ENCODE results near the gene FUT3.
"Not testable (repeated sequence)": the region's sequence is repeated elsewhere in the genome, so short reads cannot be mapped to it uniquely, and the experiment has no call there.

DNA sequence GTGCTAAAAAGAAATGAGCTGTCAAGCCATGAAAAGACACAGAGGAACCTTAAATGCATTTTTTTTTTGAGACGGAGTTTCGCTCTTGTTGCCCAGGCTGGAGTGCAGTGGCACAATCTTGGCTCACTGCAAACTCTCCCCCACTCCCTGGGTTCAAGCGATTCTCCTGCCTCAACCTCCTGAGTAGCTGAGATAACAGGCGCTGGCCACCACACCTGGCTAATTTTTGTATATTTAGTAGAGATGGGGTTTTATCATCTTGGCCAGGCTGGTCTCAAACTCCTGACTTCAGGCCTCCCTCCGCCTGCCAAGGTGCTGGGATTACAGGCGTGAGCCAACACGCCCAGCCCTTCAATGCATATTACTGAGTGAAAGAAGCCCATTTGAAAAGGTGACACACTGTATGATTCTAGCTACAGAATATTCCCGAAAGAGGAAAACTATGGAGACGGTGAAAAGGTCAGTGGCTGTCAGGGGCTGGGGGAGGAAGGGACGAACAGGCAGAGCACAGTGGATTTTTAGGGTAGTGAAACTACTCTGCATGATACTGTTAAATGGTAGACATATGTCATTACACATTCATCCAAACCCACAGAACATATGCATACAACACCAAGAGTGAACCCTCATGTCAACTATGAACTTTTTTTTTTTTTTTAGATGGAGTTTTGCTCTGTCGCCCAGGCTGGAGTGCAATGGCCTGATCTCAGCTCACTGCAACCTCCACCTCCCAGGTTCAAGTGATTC is 33.0 kb upstream of the FUT3 start:
- TF ChIP-seq EZH2phosphoT487 (IDR thresholded peaks at IDR 0.05; ENCODE audit: borderline replicate concordance): not testable (repeated sequence)
- TF ChIP-seq, protein P1, sequence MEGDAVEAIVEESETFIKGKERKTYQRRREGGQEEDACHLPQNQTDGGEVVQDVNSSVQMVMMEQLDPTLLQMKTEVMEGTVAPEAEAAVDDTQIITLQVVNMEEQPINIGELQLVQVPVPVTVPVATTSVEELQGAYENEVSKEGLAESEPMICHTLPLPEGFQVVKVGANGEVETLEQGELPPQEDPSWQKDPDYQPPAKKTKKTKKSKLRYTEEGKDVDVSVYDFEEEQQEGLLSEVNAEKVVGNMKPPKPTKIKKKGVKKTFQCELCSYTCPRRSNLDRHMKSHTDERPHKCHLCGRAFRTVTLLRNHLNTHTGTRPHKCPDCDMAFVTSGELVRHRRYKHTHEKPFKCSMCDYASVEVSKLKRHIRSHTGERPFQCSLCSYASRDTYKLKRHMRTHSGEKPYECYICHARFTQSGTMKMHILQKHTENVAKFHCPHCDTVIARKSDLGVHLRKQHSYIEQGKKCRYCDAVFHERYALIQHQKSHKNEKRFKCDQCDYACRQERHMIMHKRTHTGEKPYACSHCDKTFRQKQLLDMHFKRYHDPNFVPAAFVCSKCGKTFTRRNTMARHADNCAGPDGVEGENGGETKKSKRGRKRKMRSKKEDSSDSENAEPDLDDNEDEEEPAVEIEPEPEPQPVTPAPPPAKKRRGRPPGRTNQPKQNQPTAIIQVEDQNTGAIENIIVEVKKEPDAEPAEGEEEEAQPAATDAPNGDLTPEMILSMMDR (conservative IDR thresholded peaks at IDR 0.05; ENCODE audit: low read length): not testable (repeated sequence)
